NCI-H526 treated with DMSO at 0.1 percent for 48 hours (cell line): ENCODE measurements around the gene RXYLT1.
"Not testable (repeated sequence)": the region's sequence is repeated elsewhere in the genome, so short reads cannot be mapped to it uniquely, and the experiment has no call there.

Experiments used
- DNase-seq: peaks from one replicate; lab custom pipeline; 2025; lab: John Stamatoyannopoulos, UW

The RXYLT1 gene, protein sequence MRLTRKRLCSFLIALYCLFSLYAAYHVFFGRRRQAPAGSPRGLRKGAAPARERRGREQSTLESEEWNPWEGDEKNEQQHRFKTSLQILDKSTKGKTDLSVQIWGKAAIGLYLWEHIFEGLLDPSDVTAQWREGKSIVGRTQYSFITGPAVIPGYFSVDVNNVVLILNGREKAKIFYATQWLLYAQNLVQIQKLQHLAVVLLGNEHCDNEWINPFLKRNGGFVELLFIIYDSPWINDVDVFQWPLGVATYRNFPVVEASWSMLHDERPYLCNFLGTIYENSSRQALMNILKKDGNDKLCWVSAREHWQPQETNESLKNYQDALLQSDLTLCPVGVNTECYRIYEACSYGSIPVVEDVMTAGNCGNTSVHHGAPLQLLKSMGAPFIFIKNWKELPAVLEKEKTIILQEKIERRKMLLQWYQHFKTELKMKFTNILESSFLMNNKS

DNA sequence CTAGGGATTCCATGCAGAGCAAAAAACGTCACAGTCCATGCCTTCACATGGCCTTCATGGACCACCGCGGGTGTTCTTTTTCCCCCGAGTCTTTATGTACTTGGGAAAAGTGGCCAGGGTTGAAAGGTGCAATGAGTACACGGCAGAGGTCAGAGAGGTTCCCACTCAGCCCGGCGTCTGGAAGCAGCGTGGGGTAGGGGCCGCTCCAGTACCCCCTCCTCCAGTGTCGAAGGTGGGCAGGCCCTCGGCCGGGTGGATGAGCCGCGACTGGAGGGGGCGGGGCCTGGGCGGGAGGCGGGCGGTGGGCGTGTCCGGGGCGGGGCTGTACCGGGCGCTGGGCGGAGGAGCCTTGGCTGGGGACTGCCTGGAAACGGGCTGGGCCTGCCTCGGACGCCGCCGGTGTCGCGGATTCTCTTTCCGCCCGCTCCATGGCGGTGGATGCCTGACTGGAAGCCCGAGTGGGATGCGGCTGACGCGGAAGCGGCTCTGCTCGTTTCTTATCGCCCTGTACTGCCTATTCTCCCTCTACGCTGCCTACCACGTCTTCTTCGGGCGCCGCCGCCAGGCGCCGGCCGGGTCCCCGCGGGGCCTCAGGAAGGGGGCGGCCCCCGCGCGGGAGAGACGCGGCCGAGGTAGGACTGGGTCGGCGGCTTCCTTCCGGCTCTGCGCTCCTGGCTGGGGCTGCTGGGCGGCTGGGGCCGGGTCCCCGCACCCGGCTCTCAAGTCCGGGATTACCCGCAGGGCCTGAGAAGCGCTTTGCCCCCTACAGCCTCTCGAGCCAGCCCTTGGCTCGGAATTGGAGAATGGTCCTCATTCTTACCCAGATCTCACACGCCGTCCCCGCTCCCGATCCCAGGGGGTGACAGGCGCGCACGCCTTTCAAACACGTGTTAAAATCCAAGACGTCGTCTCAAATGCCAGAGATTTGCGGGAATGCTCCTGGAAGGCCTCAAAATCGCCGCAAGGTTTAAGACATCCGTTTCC, at the start of gene RXYLT1:
Gene RXYLT1, plus strand, starts transcription at position 412 of the 984 bp plus-strand sequence. Its CDS starts 52 bp downstream, at position 464.
- peak; percentile 87 for DNase-seq

DNA sequence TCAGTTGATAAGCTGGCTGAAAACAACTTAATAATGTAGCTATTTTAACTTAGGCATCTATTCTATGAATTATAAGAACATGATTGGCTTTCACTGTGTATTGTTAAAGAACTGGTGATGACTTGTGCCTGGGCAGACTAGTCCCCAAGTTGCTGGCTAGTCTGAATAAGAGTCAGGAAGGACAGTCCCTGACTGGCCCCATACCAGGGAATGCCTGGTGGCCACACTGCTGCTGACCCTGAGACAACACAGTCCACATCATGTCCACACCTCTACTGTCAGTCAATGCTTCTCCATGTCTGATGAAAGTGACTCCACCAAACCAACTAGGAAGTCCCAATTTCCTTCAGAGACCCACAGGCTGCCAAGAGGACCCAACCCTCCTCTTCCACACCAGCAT, 46.9 kb upstream of the RXYLT1 start:
- not testable (repeated sequence) for DNase-seq

DNA sequence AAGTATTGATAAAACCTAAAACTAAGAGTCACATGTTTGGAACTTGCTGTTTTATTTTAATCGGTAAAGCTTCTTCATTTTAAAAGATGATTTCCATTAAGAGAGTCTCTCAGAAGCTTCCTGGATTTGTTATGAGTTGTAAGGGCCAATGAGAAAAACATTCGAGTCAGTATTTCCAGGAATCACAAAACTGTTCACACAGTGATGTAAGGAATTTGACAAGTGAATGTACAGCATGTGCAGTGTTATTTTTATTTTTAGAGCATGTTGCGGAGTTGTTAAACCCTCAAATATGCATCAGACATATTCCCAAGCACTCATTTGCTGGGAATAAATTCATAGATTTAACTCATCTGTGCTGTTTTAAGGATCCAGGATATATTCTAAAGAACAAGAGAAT, 46.1 kb upstream of the RXYLT1 start:
- not testable (repeated sequence) for DNase-seq

DNA sequence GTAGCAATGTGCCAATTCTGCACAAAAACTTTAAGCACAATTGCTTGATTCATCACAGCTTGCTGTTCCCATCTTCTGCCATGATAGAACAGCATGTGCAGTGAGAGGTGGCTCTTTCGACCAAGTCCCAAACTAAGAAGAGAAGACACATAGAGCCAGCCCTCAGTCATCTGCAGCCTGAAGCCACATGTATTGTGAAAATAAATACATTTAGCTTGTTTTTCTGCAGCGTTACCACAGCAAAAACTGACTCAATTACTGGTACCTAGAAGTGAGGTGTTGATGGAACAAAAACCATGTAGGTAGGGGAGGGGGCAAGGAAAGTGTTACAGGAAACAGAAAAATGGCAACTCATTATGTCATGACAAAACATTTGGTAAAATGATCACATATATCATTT, 39.2 kb upstream of the RXYLT1 start:
- DNase-seq: not testable (repeated sequence)

DNA sequence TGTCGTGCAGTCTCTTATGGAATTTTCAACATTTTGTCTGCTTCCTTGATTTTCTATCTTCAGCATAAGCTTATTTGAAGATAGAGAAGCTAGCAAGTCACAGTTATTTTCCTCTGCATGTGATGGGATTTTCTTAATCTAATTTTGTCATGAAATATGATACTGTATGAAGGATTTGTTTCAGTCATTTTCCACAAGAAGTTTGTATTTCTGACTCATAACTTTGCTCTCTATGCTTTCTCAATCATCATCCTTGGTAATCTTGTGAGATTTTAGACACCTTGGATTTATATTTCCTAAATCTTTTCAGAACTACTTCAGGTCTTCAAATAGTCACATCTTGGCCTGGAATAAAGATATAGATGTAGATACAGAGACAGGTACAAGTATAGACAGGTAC, 38.3 kb upstream of the RXYLT1 start:
- not testable (repeated sequence) for DNase-seq

DNA sequence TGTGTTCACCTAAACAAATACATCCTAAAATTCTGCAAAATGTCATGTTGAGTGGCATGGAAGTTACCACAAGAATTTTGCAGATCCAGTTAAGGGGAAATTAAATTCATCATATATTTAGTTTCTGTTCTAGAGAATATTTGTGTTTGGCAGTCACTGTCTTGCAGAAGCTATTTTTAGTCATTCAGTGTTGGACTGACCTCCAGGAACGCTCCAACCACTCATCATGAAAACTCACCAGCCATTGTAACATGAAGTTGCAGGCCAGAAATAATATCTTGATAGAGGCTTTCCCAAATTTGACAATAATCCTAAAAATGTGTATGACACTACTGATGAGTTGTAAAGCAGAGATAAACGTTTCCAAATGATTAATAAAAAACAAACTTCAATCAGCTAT, 35.6 kb upstream of the RXYLT1 start:
- DNase-seq: not testable (repeated sequence)

DNA sequence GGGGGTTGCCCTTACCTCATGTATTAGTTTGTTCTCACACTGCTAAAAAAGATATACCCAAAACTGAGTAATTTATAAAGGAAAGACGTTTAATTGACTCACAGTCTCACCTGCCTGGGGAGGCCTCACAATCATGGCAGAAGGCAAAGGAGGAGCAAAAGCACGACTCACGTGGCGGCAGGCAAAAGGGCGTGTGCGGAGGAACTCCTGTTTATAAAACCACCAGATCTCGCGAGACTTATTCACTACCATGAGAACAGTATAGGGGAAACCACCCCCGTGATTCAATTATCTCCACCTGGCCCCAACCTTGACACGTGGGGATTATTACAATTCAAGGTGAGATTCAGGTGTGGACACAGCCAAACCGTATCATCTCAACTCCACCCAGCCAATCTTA, 33.2 kb upstream of the RXYLT1 start:
- not testable (repeated sequence) for DNase-seq

DNA sequence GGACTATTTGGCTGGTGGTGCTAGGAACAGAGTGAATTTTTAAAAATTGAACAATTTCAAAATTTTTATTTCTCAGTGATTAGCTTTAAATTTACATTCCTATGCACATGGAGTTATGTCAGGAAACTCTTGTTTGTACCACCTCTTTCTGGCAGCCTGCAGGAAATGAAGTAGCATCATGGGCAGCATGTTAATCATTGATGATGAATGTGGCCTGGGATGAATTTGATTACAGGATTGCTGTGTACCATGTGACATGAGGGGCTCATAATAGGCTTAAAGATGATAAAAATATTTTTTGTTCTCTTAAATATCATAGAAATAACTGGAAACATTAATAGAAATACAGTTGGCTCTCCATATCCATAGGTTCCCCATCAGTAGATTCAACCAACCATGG, 32.6 kb upstream of the RXYLT1 start:
- DNase-seq: not testable (repeated sequence)

DNA sequence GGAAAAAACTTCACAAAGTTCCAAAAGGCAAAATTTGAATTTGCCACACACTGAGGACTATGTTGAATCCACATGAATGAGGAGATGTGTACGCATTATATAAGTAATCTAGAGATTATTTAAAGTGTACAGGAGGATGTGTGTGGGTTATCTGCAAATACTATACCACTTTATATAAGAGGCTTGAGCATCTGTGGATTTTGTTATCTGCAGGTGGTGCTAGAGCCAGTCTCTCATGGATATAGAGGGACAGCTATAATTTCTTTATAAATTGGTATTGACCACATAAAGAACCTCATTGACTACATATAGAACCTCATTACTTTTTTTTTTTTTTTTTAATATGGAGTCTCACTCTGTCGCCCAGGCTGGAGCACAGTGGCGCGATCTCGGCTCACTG, 32.2 kb upstream of the RXYLT1 start:
- no peak for DNase-seq

DNA sequence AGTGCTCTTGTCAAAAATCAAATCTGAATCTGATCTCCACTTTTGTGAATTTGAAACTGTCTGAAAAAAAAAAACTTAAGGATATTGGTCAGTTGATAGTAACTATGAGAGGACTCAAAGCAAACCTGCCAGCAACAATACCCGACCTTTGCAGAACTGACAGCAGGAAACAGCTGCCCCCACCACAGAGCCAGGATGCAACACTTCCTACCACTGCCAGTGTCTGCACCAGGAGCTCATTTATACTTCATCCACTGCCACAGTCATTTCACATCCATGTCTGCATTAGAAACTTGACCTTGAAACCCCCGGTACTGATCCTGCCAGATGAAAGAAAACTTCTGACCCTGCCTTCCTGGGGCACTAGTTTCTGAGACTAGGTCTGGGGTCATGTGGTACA, 27.4 kb upstream of the RXYLT1 start:
- DNase-seq: no peak

DNA sequence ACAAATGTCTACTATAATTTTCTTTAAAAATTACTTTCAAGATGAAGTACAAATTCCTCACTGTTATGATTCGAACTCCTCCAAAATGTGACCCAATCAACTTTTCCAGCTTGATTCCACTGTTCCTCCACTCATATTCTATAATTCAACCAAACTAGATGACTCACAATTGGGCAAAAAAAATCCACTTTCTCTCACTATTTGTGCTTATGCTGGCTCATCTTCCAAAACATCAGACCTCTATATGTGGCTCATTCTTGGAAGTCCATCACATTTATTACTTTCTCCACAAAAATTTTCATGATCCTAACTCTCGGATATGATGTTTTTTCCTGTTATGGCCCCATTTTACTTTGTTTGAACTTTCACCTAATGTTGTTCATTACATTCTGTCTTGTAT, 26.9 kb upstream of the RXYLT1 start:
- DNase-seq: no peak

DNA sequence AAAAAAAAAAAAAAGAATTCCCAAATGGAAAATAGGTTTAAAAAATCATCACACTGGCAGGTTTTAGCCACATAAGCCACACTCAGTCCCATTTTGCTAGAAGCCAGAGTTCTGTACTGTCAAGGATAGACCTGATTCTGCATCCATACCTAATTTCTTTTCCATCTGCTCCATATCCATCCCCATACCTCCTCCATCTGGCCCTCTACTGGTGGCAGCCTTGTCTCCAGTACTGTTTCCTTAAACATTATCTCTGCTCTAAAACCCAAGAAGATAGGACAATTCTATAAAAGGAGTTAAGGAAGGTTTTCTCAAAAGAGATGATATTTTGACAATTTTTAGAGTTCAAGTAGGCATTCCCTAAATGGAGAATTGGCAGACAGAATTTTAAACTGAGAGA, 26.0 kb upstream of the RXYLT1 start:
- DNase-seq: no peak

DNA sequence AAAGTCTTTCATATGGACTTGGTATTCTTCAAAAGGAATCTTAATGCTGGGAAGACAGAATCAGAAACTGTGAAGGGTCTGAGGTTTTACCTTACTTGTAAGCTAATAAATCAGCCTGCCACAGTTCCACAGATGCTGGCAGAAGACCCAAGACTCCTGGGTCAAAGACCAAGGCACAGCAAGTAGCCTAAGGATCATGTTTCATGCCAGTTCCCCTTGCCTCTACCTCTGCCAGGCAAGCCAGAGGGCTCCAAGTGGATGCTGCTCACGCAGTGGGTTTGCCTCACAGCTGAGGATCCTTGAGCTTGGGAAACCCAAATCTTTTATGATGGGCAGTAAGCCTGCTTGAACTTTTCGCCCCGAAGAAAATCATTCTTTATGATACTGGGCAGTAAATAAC, 15.2 kb upstream of the RXYLT1 start:
- DNase-seq: no peak

DNA sequence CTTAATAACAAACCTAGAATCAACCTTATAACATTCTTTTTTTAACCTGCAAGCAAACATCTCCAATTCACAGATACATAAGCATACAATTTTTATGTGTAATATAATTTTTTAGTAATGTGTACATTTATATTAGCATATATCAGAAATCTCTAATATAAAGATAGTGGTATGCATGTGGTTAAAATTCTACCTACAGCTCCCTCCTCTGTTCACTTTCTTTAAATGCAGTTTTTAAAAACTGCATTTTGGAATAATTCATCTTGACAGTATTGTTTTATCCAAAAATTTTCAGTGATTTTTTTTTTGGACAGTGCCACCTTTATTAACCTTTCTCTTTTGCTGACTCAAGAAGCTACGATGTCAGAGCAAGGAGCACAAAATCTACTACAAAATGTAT, 13.2 kb upstream of the RXYLT1 start:
- no peak for DNase-seq

DNA sequence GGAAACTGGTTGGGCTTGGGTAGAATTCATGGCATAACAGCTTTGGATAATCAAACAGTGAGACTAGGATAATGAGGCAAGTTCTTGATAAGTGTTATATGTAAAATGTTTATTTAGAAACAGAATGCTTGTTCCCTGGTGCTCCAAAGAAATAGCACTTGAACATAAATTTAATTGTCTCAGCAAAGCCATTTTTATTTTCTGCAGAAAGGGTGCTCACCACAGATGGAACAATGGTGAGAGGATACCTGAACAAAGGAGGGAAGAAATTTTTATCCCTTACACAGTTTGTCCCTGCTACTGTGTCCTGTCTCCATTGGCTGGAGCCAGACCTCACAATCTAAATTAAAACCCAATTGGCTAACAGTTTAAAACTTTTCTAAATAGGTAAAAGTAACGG, 9.3 kb upstream of the RXYLT1 start:
- DNase-seq: no peak

DNA sequence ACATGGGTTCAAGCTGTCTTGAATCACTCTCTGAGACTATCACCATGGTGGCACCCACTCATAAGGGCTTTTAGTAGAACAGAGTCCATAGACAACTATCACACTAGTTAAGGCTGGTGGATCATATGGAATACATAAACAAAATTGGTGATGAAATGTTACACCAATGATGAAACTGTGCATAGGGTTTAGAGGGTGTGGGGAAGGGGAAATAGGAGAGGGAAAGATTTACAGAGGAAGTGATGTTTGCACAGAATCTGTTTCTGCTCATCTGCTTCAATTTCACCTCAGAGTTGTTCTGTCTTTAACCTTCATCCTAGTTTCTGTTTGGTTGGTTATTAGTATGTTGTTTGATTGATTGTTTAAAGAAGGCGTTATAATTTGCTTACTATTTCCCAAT, 2.4 kb upstream of the RXYLT1 start:
- no peak for DNase-seq

DNA sequence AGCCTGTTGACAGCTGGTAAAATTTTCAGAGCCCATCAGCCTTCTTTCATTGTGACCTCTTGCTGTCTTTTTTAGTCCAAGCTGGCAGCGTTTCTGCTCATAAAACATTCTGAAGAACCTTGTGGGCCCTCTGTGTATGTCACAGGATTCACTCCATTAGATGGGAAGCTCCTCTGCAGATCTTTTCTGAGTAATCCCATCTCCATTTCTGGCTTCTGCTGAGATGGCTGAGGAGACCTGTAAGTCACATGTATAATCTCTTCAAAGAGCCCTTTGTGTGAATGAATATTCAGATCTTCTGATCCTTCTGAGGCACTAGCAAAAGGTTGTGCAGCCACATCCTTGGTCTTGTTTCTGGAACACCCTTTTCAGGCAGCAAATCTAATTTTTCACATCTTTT, 2.8 kb downstream of the RXYLT1 start:
- DNase-seq: no peak

DNA sequence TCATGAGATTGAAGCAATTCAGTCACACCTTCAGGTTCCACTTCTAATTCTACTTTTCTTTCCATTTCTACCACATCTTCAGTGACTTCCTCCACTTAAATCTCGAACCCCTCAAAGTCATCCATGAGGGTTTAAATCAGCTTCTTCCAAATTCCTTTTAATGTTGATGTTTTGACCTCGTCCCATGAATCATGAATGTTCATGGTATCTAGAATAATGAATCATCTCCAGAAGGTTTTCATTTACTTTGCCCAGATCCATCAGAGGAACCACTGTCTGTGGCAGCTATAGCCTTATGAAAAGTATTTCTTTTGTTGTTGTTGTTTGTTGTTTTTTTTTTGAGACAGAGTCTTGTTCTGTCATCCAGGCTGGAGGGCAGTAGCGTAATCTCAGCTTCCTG, 7.6 kb downstream of the RXYLT1 start:
- no peak for DNase-seq

DNA sequence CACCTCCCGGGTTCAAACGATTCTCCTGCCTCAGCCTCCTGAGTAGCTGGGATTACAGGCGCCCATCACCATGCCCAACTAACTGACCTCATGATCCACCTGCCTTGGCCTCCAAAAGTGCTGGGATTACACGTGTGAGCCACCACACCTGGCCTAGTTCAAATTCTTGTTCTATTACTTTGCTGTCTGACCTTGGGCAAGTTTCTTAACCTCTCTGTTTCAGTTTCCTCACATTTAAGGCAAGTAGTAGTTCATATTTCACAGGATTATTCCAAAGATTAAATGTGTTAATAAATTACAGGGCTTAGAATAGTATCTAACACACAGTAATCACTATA, 10.9 kb downstream of the RXYLT1 start:
- DNase-seq: no peak

DNA sequence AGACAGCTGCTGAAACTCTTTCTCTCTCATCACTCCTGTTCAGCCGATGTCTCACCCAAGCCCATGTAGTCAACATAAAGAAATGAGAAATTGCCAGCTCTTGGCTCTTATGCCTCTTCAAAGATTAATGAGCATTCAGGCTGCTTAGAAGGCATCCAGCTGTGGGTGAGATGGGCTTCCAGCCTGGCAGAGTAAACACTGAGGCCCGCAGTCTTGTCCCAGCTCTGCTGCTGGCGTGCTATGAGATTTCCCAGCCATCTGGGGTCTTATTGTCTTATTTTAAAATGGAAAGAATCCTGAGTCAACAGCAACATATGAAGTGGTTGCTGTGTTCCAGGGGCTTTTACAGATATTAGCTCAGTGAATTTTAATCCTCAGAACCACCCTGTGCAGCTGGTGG, 12.6 kb downstream of the RXYLT1 start:
- DNase-seq: no peak

DNA sequence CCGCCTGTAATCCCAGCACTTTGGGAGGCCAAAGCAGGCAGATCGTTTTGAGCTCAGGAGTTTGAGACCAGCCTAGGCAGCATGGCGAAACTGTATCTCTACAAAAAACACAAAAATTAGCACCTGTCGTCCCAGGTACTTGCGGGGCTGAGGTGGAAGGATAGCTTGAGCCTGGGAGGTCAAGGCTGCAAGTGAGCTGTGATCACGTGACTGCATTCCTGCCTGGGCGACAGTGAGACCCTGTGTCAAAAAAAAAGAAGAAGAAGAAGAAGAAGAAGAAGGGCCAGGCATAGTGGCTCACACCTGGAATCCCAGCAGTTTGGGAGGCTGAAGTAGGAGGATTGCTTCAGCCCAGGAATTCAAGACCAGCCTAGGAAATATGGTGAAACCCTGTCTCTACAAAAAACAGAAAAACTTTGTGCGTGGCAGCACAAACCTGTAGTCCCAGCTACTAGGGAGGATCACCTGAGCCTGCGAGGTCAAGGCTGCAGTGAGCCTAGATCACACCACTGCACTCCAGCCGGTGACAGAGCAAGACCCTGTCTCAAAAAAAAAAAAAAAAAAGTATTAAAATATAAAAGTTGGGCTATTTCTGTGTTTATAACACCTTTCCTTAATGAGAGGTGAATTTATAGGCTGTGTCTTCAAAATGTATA, 15.5 kb downstream of the RXYLT1 start:
- no peak for DNase-seq

DNA sequence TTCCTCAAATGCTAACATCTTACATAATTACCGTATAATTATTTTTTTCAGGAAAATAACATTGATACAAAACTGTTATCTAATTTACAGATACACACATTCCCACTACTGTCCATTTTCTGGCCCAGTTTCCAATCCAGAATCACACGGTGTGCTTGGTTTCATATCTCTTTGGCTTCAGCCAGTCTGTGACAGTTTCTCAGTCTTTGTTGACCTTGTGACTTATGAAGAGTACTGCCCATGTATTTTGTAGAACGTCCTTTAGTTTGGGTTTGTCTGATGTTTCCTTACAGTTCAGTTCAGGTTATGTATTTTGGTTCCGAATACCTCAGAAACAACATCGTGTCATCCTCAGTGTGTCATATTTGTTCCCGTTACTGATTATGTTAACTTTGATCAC, 16.2 kb downstream of the RXYLT1 start:
- no peak for DNase-seq
